LNCaP clone FGC (cell line): ENCODE measurements around the gene AP1G2.

ENCODE experiments used
- DNase-seq: peaks from one replicate; pipeline ENCODE4 v3.0.0-alpha.2; 2011; ENCODE audit warnings: low read depth
- H3K4me3 ChIP-seq: 2 replicates; pipeline ENCODE4 v1.5.1; 2011; ENCODE audit warnings: mild to moderate bottlenecking, low read depth, low read length, control low read depth
- TF ChIP-seq, protein P1 (sequence below): IDR thresholded peaks from 2 replicates; pipeline ENCODE4 v1.5.1; 2012; ENCODE audit warnings: mild to moderate bottlenecking; ENCODE audit not compliant: control insufficient read depth, insufficient read depth; ENCODE audit errors: extremely low read depth

Gene AP1G2

DNA sequence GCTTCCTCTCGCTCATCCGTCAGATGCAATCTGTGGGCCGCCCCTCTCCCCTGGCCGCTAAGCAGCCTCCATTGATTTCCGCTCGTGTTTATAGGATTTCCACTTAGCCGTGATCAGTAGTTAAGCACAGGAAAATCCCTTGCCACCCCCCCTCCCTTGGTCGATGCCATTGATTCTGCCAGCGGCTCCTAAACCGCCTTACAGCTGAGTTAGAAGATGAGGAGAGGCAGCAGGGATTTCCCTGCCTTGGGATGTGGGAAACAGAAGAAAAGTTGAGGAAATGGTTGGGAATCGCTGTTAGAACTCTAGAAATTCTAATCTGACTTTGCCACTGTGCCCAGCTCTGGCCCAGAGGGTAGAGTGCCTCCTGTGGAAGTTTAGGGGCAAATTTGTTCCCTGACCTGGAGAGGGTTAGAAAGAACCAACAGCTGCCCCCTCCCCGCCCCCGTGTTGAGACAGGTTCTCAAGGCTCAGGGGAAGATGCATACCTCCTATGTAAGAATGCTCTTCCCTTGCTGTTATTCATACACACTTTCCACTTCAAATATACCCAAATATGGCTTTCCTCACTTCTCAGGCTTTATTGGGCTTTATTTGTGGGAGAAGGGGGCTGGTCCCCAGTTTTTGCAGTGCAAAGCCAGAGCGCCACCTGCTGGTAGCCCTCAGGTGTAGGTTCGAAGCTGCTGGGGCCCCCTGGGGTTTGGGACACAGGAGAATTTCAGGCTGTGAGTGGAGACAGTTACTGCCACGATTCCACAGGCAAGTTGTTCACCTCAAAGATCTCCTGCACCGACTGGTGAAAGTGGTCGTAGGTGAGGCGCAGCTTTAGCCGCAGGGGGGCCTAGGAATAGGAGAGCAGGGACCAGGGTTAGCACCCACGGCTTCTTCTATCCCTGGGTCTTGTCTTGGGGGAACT is 8.3 kb downstream of the AP1G2 start:
- TF ChIP-seq, protein P1, sequence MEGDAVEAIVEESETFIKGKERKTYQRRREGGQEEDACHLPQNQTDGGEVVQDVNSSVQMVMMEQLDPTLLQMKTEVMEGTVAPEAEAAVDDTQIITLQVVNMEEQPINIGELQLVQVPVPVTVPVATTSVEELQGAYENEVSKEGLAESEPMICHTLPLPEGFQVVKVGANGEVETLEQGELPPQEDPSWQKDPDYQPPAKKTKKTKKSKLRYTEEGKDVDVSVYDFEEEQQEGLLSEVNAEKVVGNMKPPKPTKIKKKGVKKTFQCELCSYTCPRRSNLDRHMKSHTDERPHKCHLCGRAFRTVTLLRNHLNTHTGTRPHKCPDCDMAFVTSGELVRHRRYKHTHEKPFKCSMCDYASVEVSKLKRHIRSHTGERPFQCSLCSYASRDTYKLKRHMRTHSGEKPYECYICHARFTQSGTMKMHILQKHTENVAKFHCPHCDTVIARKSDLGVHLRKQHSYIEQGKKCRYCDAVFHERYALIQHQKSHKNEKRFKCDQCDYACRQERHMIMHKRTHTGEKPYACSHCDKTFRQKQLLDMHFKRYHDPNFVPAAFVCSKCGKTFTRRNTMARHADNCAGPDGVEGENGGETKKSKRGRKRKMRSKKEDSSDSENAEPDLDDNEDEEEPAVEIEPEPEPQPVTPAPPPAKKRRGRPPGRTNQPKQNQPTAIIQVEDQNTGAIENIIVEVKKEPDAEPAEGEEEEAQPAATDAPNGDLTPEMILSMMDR = peak; percentile 76
- no peak for DNase-seq
- H3K4me3 ChIP-seq = no peak overlapping the region

DNA sequence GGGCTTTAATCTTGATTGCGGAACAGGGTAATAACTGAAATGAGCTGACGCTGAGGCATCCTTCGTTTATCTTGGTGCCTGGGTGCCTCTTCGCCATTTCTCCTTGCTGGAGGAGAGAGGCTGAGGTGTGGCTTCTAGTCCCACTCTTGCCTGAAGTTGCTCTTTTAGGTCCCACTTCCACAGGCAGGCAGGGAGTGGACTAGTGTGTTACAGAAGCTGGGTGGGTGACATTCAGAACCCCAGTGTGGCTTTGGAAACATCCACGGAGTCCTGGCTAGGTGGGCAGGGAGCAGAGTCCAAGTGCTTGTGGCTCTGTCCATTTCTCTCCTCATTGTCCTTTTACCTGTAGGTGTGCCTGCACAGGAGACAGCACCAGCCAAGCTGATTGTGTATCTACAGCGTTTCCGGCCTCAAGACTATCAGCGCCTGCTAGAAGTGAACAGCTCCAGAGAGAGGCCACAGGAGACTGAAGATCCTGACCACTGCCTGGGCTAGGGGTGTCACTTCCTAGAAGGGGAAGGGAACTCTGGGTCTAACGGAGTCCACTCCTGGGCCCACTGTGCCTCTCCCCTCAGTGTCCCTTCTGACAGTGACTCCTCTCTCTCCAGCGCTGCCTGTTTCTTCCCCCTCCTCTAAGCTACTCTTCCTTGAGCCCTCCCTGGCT is 9.1 kb downstream of the AP1G2 start:
- no peak overlapping the region for H3K4me3 ChIP-seq
- TF ChIP-seq, protein P1 = no peak
- DNase-seq = no peak

DNA sequence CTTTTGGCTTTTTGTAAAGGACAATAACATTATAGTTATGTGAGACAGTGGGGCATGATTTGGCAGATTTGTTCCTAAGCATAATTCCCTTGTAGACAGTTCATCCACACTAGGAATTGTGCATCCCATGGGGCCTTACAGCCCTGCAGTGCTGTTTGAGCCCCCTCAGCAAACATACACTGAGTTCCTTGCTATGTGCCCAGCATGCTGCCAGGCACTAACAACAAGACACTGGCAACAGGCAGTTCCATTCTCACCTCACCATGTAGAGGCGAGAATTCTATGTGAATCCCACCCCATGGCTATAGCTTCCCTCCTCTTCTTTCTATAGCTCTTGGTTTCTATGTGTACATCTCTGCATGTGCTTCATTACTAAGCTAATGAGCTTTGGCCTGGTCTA is 9.6 kb downstream of the AP1G2 start:
- TF ChIP-seq, protein P1 = no peak
- no peak overlapping the region; the same call in 1 of the 2 replicates for H3K4me3 ChIP-seq
- DNase-seq = no peak

DNA sequence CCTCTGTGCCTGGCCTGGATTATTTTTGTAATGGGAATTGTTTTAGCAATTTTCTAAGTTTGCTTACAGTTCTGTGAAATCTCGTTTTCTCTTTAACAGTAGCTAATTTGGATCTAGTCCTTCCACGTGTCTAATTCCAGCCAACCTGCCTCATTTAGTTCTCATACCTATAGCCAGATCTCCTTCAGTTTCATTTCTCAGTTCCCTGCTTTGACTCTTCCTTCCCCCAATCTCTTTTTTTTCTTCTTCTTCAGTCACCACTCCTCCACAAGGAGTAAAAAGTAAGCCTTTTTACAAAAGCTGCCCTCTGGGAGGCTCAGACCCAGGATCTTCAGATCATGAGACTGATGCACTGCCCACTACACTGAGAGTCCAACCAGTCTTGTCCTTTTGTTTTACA is 10.1 kb downstream of the AP1G2 start:
- DNase-seq = no peak
- TF ChIP-seq, protein P1 = no peak
- H3K4me3 ChIP-seq = peak overlapping the region; percentile 96

DNA sequence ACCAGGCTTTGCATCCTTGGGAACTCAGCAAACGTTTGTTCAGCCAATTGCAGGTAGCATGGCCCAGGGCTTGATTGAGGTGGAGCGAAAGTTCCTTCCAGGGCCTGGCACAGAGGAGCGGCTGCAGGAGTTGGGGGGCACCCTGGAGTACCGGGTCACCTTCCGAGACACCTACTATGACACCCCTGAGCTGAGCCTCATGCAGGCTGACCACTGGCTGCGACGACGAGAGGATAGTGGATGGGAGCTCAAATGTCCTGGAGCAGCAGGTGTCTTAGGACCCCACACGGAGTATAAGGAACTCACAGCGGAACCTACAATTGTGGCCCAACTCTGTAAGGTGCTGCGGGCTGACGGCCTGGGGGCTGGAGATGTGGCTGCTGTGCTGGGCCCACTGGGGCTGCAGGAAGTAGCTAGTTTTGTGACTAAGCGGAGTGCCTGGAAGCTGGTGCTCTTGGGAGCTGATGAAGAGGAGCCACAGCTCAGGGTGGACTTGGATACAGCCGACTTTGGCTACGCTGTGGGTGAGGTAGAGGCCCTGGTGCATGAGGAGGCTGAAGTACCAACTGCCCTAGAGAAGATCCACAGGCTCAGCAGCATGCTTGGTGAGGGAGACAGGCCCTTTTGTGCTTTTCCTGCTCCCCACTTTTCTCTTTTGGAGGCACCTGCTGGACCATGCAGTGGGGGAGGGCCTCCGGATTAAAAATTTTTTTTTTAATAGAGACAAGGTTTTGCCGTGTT is 10.7 kb downstream of the AP1G2 start:
- TF ChIP-seq, protein P1 = no peak
- DNase-seq = no peak
- H3K4me3 ChIP-seq = peak overlapping the region; percentile 96

DNA sequence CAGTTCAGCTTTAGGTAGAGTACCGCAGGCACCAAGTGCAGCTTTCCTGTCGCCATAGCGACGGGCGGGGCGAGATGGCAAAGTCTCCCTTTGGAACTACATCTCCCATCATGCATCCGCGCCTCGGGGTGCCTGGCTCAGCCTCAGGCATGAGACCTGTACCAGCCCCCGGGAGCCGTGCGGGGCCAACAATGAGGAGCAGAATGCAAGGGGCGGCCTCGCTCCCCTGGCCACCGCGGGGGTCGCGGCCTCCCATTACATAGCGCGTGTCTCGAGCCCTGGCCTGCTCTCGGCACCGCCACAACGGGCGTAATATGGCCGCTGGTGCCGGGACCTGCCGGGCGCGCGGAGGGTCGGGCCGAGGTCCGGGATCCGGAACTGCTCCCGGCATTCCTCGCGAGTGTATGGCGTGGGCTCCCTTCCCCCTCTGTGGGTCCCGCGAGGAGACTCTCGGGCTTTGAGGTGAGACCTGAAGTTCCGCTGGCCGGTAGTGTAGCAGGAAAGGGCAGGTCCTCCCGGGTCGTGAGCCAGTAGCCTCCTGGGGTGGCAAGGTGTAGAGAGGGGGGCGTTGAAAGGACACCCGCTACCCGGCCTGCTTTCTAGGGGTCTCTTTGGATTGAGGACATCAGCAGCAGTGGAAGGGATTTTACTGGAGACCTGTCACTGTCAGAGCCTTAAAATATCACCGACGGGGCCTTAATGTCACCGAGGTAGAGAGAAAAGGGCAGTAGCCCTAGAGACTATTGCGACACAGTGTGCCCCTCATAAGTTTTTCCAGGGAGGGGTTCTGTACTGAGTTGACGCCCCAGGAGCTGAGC is 11.5 kb downstream of the AP1G2 start, which contains the start of gene THTPA:
Gene THTPA, plus strand, starts transcription at position 390 of the 818 bp plus-strand sequence. CDS start 487 bp downstream, outside the sequence.
- peak; percentile 69 for DNase-seq
- H3K4me3 ChIP-seq = peak within 1 kb of the TSS; percentile 96
- TF ChIP-seq, protein P1 = no peak
